IPS DF 19.7 (cell line): ENCODE measurements around the gene PRKCQ.

Source experiments
- DNase-seq: peaks from one replicate; pipeline ENCODE4 v3.0.0-alpha.2; 2013; ENCODE audit warnings: low read depth, low spot score

The PRKCQ gene

GRCh38 chr10:6579904-6580278 lies at the start of gene PRKCQ:
TSS of gene PRKCQ (minus strand) at chr10:6580276. CDS start at chr10:6515135, 65,141 bp downstream.
- no peak for DNase-seq

GRCh38 chr10:6625428-6625827 lies 45.4 kb upstream of the PRKCQ start:
- no peak for DNase-seq

DNA sequence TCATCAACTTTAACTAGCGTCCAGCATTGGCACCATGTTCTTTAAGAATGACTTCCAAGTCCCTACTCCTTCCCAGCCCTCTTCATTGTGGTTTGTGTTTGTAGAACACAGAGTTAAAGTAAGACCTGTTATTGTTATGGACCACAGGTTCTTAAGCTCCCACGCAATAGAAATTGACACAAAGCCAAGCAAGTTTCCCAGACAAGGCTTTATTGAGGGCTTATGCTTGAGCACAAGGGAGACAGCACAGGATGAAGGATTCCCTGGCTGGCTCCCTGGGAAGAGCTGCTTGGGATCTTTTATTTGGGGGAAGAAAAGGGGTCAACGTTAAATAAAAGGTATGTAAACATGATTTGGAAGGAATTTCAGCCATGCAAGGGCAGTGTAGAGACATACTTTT lies 44.3 kb upstream of the PRKCQ start:
- DNase-seq = no peak

GRCh38 chr10:6622921-6623320 lies 42.8 kb upstream of the PRKCQ start:
- no peak for DNase-seq

GRCh38 chr10:6621536-6621935 lies 41.5 kb upstream of the PRKCQ start:
- no peak for DNase-seq

DNA sequence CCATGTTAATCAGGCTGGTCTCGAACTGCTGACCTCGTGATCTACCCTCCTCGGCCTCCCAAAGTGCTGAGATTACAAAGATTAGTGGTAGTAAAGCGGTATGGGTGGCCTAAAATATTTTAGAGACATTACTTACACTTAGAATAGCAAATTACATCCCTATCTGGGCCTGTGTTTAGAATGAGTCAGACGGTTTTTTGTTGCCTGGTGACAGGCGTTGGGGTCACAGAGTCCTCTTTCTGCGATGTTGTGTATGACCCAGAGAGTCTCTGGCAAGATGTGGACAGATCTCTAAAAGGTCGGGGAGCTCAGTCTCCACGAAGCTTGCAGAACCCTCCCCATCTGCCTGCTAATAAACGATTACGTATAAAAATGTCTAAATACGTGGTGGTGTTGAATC lies 39.6 kb upstream of the PRKCQ start:
- DNase-seq = no peak

DNA sequence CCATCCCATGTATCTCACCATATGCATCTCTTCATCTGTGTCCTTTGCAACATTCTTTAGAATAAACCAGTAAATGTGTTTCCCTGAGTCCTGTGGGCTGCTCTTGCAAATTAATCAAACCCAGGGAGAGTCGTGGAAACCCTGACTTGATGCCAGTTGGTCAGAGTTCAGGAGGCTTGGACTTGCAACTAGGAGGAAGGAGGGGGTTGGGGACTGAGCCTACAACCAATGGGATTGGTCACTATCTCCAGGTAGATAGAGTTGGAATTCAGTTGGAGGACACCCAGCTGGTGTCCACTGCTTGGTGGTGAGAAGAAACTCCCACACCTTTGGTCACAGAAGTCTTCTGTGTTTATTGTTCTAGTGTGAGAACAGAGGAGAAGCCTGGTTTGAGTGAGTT lies 38.3 kb upstream of the PRKCQ start:
- no peak for DNase-seq

- no peak for DNase-seq
Measured at GRCh38 chr10:6617309-6618076, 37.4 kb upstream of the PRKCQ start.

DNA sequence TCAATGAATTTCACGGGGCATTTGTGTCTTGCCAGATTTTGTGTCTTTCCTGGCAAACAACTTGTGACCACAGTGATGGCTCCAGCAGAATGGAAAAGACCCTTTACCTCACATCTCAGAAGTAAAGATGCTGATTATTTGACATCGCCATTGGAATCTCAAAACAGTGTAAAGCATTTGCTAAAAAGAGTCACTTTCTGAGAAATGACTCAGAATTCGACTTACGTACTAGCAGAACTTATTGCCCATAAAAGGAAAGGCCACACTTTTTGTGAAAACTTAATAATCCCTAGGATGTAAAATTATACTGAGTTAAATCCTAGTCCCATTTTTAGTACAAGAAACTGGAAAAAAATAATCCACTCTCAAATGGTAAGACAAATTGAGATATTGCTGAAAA lies 35.9 kb upstream of the PRKCQ start:
- DNase-seq = no peak

DNA sequence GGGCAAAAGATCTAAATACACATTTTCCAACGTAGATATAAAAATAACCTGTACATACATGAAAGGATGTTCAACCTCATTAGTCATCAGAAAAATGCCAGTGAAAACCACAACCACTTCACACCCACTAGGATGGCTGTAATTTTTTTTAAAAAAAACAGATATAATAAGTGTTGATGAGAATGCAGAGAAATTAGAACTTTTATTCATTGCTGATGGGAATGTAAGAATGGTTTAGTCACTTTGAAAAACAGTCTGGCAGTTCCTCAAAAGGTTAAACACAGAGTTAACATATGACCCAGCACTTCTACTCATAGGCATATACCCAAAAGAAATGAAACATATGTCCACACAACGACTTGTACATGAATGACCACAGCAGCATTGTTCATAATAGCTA lies 32.3 kb upstream of the PRKCQ start:
- DNase-seq = no peak

DNA sequence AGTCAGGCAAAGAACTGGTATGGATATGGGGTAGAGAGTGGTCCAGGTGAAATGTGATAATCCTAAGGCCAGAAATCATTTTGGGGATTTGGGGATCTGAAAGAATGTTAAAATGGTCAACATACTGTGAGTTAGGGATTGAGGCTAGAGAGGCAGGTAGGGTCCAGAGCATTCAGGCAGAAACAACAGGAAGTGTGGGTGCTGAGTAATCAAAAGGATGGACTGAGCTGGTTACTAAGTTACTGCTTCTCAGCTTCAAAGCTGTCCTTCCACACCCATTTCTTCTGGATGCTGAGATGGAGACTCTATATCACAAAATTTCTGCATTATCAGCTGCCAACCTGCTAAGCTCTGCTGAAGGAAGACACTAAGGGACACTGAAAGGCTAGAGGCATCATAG lies 30.6 kb upstream of the PRKCQ start:
- DNase-seq = no peak

DNA sequence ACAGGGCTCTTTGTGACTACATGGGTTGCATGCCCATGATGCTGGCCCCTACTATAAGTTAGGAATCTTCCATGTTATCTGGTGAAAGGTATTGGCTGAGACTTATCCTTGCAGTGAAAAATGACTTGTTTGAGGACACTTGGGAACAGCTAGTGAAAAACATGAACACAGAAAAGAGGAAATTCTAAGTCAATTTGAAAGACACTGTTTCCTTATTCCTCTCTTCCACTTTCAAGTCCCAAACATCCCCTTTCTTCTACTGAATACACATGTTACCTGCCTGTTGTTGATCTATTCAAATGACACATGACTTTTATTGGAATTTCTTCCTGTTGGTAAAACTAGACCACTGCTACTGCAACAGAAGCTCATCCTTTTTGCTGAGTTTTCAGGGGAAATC lies 29.5 kb upstream of the PRKCQ start:
- no peak for DNase-seq

GRCh38 chr10:6607778-6608177 lies 27.7 kb upstream of the PRKCQ start:
- DNase-seq = no peak

DNA sequence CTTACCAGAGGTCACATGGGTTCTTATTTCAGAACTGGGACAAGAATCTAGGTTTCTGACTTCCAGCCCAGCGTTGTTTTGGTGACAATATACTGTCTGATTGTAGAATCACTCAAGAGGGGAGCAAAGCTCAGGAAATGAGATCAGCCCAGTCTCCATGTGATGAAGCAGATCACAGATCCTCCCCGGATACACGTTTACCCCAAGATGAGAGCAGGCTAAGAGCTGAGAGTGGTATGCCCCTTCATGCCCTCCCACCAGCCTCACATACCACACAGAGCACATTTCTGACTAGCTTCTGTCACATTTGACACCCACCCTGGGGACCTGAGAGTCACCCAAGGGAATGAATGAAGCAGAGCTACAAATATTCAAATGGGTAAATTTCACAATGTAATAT lies 27.1 kb upstream of the PRKCQ start:
- no peak for DNase-seq

DNA sequence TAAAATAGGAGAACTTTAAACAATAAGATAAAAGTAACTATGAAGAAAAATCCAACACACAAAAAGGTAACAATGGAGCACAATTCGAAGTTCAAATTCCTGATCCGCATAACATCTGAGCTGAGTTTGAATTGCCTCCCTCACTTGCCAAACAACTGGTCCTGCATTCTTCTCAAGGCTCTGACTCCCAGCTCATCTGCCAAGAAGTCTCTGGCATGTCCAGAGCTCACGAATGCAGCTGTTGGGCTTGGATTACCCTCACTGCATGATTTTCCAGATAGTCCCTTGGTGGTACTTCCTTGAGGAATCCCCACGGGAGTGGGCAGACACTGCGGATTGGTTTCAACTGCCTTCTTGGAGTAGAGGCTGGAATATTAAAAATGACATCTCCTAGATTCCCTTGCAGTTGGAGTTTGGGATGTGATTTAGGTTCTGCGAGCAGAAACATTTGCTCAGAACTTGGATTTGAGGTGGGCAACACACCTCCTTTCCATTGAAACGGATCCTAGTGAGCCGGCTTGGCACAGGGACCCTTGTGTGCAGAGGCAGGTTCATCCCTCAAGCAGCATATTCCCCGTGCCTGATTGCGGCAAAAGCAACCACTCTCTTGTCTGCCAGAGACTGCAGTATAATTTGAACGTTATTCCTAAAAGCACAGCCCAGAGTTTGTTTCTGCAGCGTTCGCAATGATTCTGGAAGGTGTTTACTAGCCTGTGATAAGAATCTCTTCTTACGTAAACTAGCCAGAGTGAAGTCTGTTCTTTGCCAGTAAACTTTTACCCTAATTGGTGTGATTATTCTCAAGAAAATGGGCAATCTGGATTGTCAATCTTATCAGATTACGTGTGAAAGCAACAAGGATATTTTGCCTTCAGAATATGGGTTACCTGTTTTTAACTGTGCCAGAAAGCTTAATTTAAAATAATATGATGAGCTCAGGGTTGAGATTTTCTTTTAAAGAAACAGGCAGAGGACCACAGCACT lies 23.4 kb upstream of the PRKCQ start:
- DNase-seq = no peak

- no peak for DNase-seq
Measured at GRCh38 chr10:6602700-6603084, 22.6 kb upstream of the PRKCQ start.

DNA sequence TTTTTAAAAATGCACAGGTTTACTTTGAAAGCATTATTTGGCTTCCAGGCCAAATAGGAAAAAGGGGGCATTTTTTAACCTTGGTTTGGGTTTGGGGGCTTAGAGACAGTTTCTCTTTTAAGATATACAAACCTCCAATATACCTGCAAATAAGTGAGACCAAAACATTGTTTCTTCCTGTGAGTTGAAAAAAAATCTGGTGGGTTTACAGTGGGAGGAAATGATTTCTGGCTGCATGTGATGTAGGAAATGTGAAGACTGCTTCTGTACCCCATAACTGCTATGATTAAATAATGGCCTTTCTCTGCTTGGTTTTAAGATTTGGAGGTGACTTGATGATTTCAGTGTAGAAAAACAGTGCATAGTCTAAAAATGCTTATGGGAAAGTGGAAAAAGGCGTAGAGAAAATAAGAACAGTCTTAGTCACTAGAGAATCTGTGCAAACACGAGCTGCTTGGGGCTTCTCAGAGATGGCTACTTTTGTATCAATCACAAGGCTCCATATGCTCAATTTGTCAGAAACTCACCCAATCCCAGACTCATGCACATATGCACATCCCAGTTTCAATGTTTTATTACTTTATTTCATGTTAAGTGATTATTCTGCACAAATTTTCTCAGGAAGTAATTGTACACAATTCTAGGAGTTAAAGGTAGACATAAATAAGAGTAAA lies 22.1 kb upstream of the PRKCQ start:
- no peak for DNase-seq

DNA sequence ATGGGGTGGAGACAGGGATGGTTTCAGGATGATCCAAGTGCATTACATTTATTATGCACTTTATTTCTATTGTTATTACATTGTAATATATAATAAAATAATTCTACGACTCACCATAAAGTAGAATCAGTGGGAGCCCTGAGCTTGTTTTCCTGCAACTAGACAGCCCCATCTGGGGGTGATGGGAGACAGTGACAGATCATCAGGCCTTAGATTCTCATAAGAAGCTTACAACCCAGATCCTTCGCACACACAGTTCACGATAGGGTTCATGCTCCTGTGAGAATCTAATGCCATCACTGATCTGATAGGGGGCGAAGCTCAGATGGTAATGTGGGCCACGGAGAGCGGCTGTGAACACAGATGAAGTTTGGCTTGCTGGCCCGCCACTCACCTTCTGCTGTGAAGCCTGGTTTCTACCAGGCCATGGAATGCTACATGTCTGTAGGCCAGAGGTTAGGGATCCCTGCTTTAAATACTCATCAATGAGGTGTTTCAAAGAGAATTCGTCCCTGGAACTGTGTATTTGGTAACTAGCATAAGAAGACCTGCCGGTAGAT lies 21.2 kb upstream of the PRKCQ start:
- DNase-seq = no peak

DNA sequence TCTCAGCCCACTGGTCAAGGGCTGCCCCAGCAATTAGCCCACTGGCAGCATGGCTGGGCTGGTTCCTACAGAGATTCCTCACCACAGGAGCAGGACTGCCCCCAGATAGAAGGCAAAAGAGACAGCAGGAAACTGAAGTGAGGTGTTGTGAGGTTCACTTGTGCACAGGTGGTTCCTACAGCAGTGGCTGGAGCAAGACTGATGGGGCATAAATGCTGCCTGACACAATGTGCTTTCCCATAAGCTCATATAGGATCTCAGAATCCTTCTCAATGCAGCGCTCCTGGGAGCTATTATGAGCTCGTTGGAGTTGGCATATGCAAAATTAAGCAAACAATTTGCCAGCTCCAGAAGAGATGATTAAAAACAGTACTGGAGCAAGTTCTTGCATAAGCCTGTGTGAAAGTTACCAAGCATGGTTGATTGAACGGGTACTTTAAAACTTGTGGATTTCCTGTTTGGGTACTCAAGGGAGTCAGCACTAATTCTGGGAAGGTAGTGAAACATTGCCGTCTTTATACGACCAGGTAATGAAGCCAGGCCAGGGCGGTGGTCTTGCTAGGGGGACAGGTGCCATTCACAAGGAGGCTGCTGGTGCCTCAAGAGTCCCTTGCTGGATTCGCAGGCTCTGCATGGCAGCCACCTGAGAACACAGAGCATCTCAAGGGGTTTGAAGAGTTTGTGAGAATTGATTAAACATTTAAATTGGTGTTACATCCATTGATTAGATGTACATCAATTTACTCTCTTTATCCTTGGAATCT lies 20.3 kb upstream of the PRKCQ start:
- no peak for DNase-seq

DNA sequence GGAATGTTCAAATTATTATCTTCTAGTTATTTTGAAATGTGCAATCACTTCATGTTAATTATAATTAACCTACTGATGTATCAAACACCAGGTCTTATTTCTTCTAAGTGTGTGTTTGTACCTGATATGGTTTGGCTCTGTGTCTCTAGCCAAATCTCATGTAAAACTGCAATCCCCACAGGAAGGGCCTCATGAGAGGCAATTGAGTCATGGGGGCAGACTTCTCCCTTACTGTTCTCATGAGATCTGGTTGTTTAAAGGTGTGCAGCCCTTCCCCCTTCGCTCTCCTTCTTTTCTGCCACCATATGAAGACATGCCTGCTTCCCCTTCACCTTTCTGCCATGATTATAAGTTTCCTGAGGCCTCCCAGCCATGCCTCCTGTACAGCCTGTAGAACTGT lies 18.6 kb upstream of the PRKCQ start:
- no peak for DNase-seq

- no peak for DNase-seq
Measured at GRCh38 chr10:6597478-6597877, 17.4 kb upstream of the PRKCQ start.
